IMR-90 (cell line): ENCODE results near the gene CHL1. TPM values are rescaled to one million over a fixed set of nuclear protein-coding genes. Genes with fewer than 3 reads are reported as not detected.

Source experiments
- ATAC-seq: fragments of 200-7000 bp; cut with Tn5 transposase; 2 replicates; pipeline ENCODE4 v1.9.1; 2020; ENCODE audit warnings: low read depth, mild to moderate bottlenecking, moderate library complexity
- BruUV-seq: library from RNA; stranded (reverse); fragments of 400-500 nt; replicated peaks from 2 replicates; lab custom pipeline; 2021; lab: Mats Ljungman, UMichigan
- CTCF ChIA-PET: fragments of 300-600 bp; formaldehyde crosslinking; extraction: SDS; loops from one replicate; lab custom pipeline; 2021; ENCODE audit warnings: antibody characterized with exemption; lab: Yijun Ruan, JAX
- POLR2A ChIA-PET: fragments of 300-600 bp; sonication (Branson Sonifier 250); formaldehyde crosslinking; loops from one replicate; lab custom pipeline; 2022; ENCODE audit warnings: antibody characterized with exemption; ENCODE audit not compliant: unreplicated experiment; lab: Charles Lee
- DNase-seq: peaks from one replicate; pipeline ENCODE4 v3.0.0; 2013
- H2AFZ ChIP-seq: replicated peaks from 2 replicates; pipeline ENCODE3; 2013; ENCODE audit warnings: low read length, mild to moderate bottlenecking; ENCODE audit not compliant: poor library complexity
- H2AK5ac ChIP-seq: 2 replicates; pipeline ENCODE4 v1.6.1; 2013; ENCODE audit warnings: low read depth, low read length, inconsistent platforms
- H2AK9ac ChIP-seq: replicated peaks from 2 replicates; pipeline ENCODE3; 2013; ENCODE audit warnings: mild to moderate bottlenecking, low read depth, low read length, moderate library complexity; ENCODE audit not compliant: poor library complexity
- H2BK120ac ChIP-seq: 2 replicates; pipeline ENCODE4 v1.6.1; 2013; ENCODE audit warnings: low read depth, low read length, inconsistent platforms
- H2BK15ac ChIP-seq: 3 replicates; pipeline ENCODE4 v1.6.1; 2013; ENCODE audit warnings: low read depth, low read length, inconsistent platforms
- H2BK20ac ChIP-seq: 2 replicates; pipeline ENCODE4 v1.6.1; 2013; ENCODE audit warnings: low read depth, mild to moderate bottlenecking, inconsistent platforms, low read length, moderate library complexity
- H2BK5ac ChIP-seq: 2 replicates; pipeline ENCODE4 v1.6.1; 2013; ENCODE audit warnings: mild to moderate bottlenecking, low read depth, low read length, inconsistent platforms; ENCODE audit not compliant: poor library complexity, severe bottlenecking
- H3K14ac ChIP-seq: replicated peaks from 2 replicates; pipeline ENCODE4 v1.6.1; 2013; ENCODE audit warnings: low read depth, low read length, inconsistent platforms
- H3K18ac ChIP-seq: 2 replicates; pipeline ENCODE4 v1.6.1; 2013; ENCODE audit warnings: low read depth, low read length, control low read depth
- H3K23ac ChIP-seq: 2 replicates; pipeline ENCODE4 v1.6.1; 2013; ENCODE audit warnings: low read depth, low read length, inconsistent platforms
- H3K27ac ChIP-seq: 2 replicates; pipeline ENCODE4 v1.5.1; 2013; ENCODE audit warnings: mild to moderate bottlenecking, control low read depth, low read length; ENCODE audit not compliant: insufficient read depth
- H3K27me3 ChIP-seq: 2 replicates; pipeline ENCODE4 v1.6.1; 2013; ENCODE audit warnings: low read length; ENCODE audit not compliant: control insufficient read depth, insufficient read depth
- H3K36me3 ChIP-seq: 2 replicates; pipeline ENCODE4 v1.6.1; 2013; ENCODE audit warnings: low read length, mixed read lengths; ENCODE audit not compliant: control insufficient read depth, insufficient read depth
- H3K4ac ChIP-seq: 2 replicates; pipeline ENCODE4 v1.6.1; 2013; ENCODE audit warnings: low read depth, low read length, inconsistent platforms
- H3K4me1 ChIP-seq: 2 replicates; pipeline ENCODE4 v1.6.1; 2013; ENCODE audit warnings: low read length, mixed read lengths; ENCODE audit not compliant: control insufficient read depth, insufficient read depth
- H3K4me2 ChIP-seq: 2 replicates; pipeline ENCODE4 v1.6.1; 2013; ENCODE audit warnings: low read depth, mild to moderate bottlenecking, control low read depth, low read length, moderate library complexity
- H3K4me3 ChIP-seq: 2 replicates; pipeline ENCODE4 v1.5.1; 2013; ENCODE audit warnings: low read depth, mild to moderate bottlenecking, control low read depth, low read length, moderate library complexity; ENCODE audit not compliant: insufficient read depth
- H3K56ac ChIP-seq: 2 replicates; pipeline ENCODE4 v1.6.1; 2013; ENCODE audit warnings: low read length, inconsistent platforms; ENCODE audit not compliant: insufficient read depth; ENCODE audit errors: extremely low read depth
- H3K79me1 ChIP-seq, 2 experiments: 2 replicates each; pipeline ENCODE4 v1.6.1; 2013; ENCODE audit warnings: low read length in 2 of 2, inconsistent platforms in 1 of 2, low read depth in 1 of 2
- H3K9ac ChIP-seq: 2 replicates; pipeline ENCODE4 v1.6.1; 2013; ENCODE audit warnings: low read depth, low read length, control low read depth
- H3K9me1 ChIP-seq: 2 replicates; pipeline ENCODE4 v1.6.1; 2013; ENCODE audit warnings: low read length, inconsistent platforms; ENCODE audit not compliant: insufficient read depth
- H3K9me3 ChIP-seq: 2 replicates; pipeline ENCODE4 v1.6.1; 2013; ENCODE audit warnings: low read length; ENCODE audit not compliant: control insufficient read depth, insufficient read depth
- H4K20me1 ChIP-seq: 2 replicates; pipeline ENCODE4 v1.6.1; 2013; ENCODE audit warnings: low read length, inconsistent platforms; ENCODE audit not compliant: insufficient read depth
- H4K5ac ChIP-seq: 2 replicates; pipeline ENCODE4 v1.6.1; 2013; ENCODE audit warnings: mild to moderate bottlenecking, low read depth, low read length, control low read depth
- H4K8ac ChIP-seq, 2 experiments: 2 replicates each; pipeline ENCODE4 v1.6.1; 2013; ENCODE audit warnings: low read depth in 2 of 2, low read length in 2 of 2, control low read depth in 1 of 2, inconsistent platforms in 1 of 2
- H4K91ac ChIP-seq: 2 replicates; pipeline ENCODE4 v1.6.1; 2013; ENCODE audit warnings: low read depth, low read length, inconsistent platforms; ENCODE audit not compliant: insufficient read depth
- BHLHE40 ChIP-seq: fragments of 150-350 bp; IDR thresholded peaks from 2 replicates; pipeline ENCODE4 v1.6.1; 2016; ENCODE audit warnings: mild to moderate bottlenecking, low read depth, low read length
- CEBPB ChIP-seq: IDR thresholded peaks from 2 replicates; pipeline ENCODE4 v1.6.1; 2012; ENCODE audit warnings: low read depth, low read length, improper control_type of control experiment
- CHD1 ChIP-seq: IDR thresholded peaks from 2 replicates; pipeline ENCODE4 v1.6.1; 2012; ENCODE audit warnings: low read depth, low read length, improper control_type of control experiment
- CTCF ChIP-seq: conservative IDR thresholded peaks from 2 replicates; pipeline ENCODE4 v1.5.1; 2012; ENCODE audit warnings: mild to moderate bottlenecking, low read depth, low read length, improper control_type of control experiment
- ELK1 ChIP-seq: fragments of 150-350 bp; IDR thresholded peaks from 2 replicates; pipeline ENCODE4 v1.6.1; 2016; ENCODE audit warnings: low read depth, mild to moderate bottlenecking, low read length, moderate library complexity, borderline replicate concordance
- FOS ChIP-seq: fragments of 150-350 bp; IDR thresholded peaks from 2 replicates; pipeline ENCODE4 v1.6.1; 2016; ENCODE audit warnings: low read depth, low read length
- MAFK ChIP-seq: IDR thresholded peaks from 2 replicates; pipeline ENCODE4 v1.6.1; 2012; ENCODE audit warnings: low read depth, low read length, improper control_type of control experiment
- MAZ ChIP-seq: IDR thresholded peaks from 2 replicates; pipeline ENCODE4 v1.6.1; 2012; ENCODE audit warnings: low read depth, mild to moderate bottlenecking, low read length, improper control_type of control experiment, moderate library complexity, borderline replicate concordance
- MXI1 ChIP-seq: IDR thresholded peaks from 2 replicates; pipeline ENCODE4 v1.6.1; 2012; ENCODE audit warnings: low read depth, mild to moderate bottlenecking, low read length, moderate library complexity, borderline replicate concordance
- NFE2L2 ChIP-seq: fragments of 150-350 bp; IDR thresholded peaks from 2 replicates; pipeline ENCODE4 v1.6.1; 2016; ENCODE audit warnings: low read depth, mild to moderate bottlenecking, low read length
- POLR2A ChIP-seq: IDR thresholded peaks from 2 replicates; pipeline ENCODE4 v1.6.1; 2012; ENCODE audit warnings: mild to moderate bottlenecking, low read depth, low read length
- RAD21 ChIP-seq: IDR thresholded peaks from 2 replicates; pipeline ENCODE4 v1.6.1; 2012; ENCODE audit warnings: low read length, improper control_type of control experiment
- RCOR1 ChIP-seq: IDR thresholded peaks from 2 replicates; pipeline ENCODE4 v1.6.1; 2012; ENCODE audit warnings: mild to moderate bottlenecking, low read length, improper control_type of control experiment; ENCODE audit not compliant: insufficient replicate concordance
- RFX5 ChIP-seq: IDR thresholded peaks from 2 replicates; pipeline ENCODE4 v1.8.0; 2012; ENCODE audit warnings: low read depth, mild to moderate bottlenecking, low read length, moderate library complexity
- SMC3 ChIP-seq: fragments of 150-350 bp; IDR thresholded peaks from 2 replicates; pipeline ENCODE4 v1.6.1; 2016; ENCODE audit warnings: low read depth, mild to moderate bottlenecking, antibody characterized with exemption, low read length, moderate library complexity
- USF2 ChIP-seq: fragments of 150-350 bp; IDR thresholded peaks from 2 replicates; pipeline ENCODE4 v1.6.1; 2017; ENCODE audit warnings: mild to moderate bottlenecking, antibody characterized with exemption, low read length, low read depth
- WGBS, 2 experiments: methylation state at CpG; one replicate each; pipeline versions ENCODE4 v1.1.5 to v1.1.7; 2013; ENCODE audit warnings: missing lambda C conversion rate in 2 of 2; ENCODE audit not compliant: insufficient read length in 1 of 2; ENCODE audit errors: extremely low coverage in 2 of 2; 5-methylcytosine and 5-hydroxymethylcytosine counted together
- dilution Hi-C: fragments of 300-500 bp; cut with HindIII; formaldehyde crosslinking; loops from one replicate; pipeline ENCODE4 v1.14.3; 2018; ENCODE audit warnings: low sequenced_read_pairs; ENCODE audit not compliant: unreplicated experiment
- in situ Hi-C: fragments of 300-500 bp; cut with MboI; formaldehyde crosslinking; loops from 3 replicates; pipeline ENCODE4 v1.14.3; 2019; ENCODE audit warnings: low sequenced_read_pairs, inconsistent platforms, mixed read lengths
- intact Hi-C: fragments of 100-400 bp; cut with micrococcal nuclease; formaldehyde crosslinking; loops from 2 replicates; pipeline ENCODE4 v1.10.0; 2022
- polyA plus RNA-seq, 3 experiments: library from polyadenylated mRNA; depleted of rRNA; stranded (reverse); fragments of >200 nt; gene quantifications; 2 replicates each; pipeline ENCODE4 v1.2.3, GENCODE V29; 2012; ENCODE audit warnings: low replicate concordance in 1 of 3
- total RNA-seq: library from RNA; depleted of rRNA; stranded (reverse); fragments of >200 nt; gene quantifications from 2 replicates; pipeline ENCODE4 v1.2.3, GENCODE V29; 2012

CHL1 gene
- total and polyA plus RNA-seq, 2 of the 4 experiments (the other 2 are of a cell fraction), result 0.38 to 1.6 TPM

GRCh38 chr3:339351-339750 is 142.8 kb downstream of the CHL1 start:
- Histone ChIP-seq H3K27ac (no peak overlapping the region), H2AFZ (no peak overlapping the region), H2BK120ac (no peak overlapping the region), H4K91ac (no peak overlapping the region), H3K27me3 (no peaks in the 10 kb centered on the region), H3K9me3 (no peaks in the 10 kb centered on the region), H4K20me1 (no peaks in the 10 kb centered on the region), H2BK20ac (no peak overlapping the region), H2BK15ac (no peak overlapping the region), H3K14ac (no peak overlapping the region), H3K4me1 (no peaks in the 10 kb centered on the region), H3K4me2 (no peak overlapping the region), H3K56ac (no peak overlapping the region), H3K9ac (no peak overlapping the region), H3K23ac (no peak overlapping the region), H4K8ac (no peak overlapping the region), H2AK9ac (no peak overlapping the region), H2BK5ac (no peak overlapping the region), H4K5ac (no peak overlapping the region), H3K79me1 (no peaks in the 10 kb centered on the region), H3K9me1 (no peaks in the 10 kb centered on the region), H3K4ac (no peak overlapping the region), H3K36me3 (no peaks in the 10 kb centered on the region), H3K18ac (no peak overlapping the region), H2AK5ac (no peak overlapping the region), H3K4me3 (no peak overlapping the region)
- in situ Hi-C loops (no loop called here), intact Hi-C loops (no loop called here), dilution Hi-C loops (no loop called here)
- CTCF ChIA-PET, result no interaction called here
- no peak for ATAC-seq
- no CpG with 5 or more reads among the region's 5 CpGs for WGBS, 2 experiments
- no TSS peak for BruUV-seq
- no peak for TF ChIP-seq NFE2L2
- TF ChIP-seq RFX5, result no peak
- no peak for TF ChIP-seq POLR2A
- TF ChIP-seq MXI1, result no peak
- TF ChIP-seq FOS, result no peak
- TF ChIP-seq BHLHE40, result no peak
- TF ChIP-seq RCOR1, result no peak
- TF ChIP-seq SMC3, result no peak
- no peak for TF ChIP-seq ELK1
- no peak for TF ChIP-seq USF2
- TF ChIP-seq MAZ, result no peak
- TF ChIP-seq MAFK, result no peak
- no peak for TF ChIP-seq CHD1
- TF ChIP-seq CEBPB, result no peak
- no peak for TF ChIP-seq RAD21
- no peak for TF ChIP-seq CTCF
- DNase-seq, result no peak
- POLR2A ChIA-PET, result no interaction called here
